Neural cell (in vitro differentiated cells): ENCODE results near the gene CASP6. TPM values are rescaled to one million over a fixed set of nuclear protein-coding genes. Genes with fewer than 3 reads are reported as not detected.

Experiments
- H2AFZ ChIP-seq: fragments of 200-600, 300-800 bp; sonication (generic), shearing (Covaris generic); 2 replicates; pipeline ENCODE4 v1.6.0; 2014; ENCODE audit warnings: low read depth, mild to moderate bottlenecking, antibody characterized with exemption, low read length, moderate library complexity
- H3F3A ChIP-seq: fragments of 200-600 bp; shearing (Covaris generic); 2 replicates; pipeline ENCODE4 v1.6.1; 2016; ENCODE audit warnings: mild to moderate bottlenecking, moderate library complexity, mixed read lengths, antibody characterized with exemption, low read length; ENCODE audit not compliant: insufficient read depth, poor library complexity, severe bottlenecking
- H3K27ac ChIP-seq: fragments of 200-600, 300-800 bp; sonication (generic), shearing (Covaris generic); 2 replicates; pipeline ENCODE4 v1.5.1; 2014; ENCODE audit warnings: mild to moderate bottlenecking, low read length, moderate library complexity
- H3K27me3 ChIP-seq: fragments of 300-800, 200-600 bp; sonication (generic), shearing (Covaris generic); 2 replicates; pipeline ENCODE4 v1.6.0; 2014; ENCODE audit warnings: mild to moderate bottlenecking, low read depth, low read length, moderate library complexity; ENCODE audit not compliant: insufficient read depth
- H3K36me3 ChIP-seq: fragments of 300-800, 200-600 bp; sonication (generic), shearing (Covaris generic); 2 replicates; pipeline ENCODE4 v1.5.1; 2014; ENCODE audit warnings: mild to moderate bottlenecking, antibody characterized with exemption, low read length, moderate library complexity; ENCODE audit not compliant: insufficient read depth
- H3K4me2 ChIP-seq: fragments of 300-800, 200-600 bp; sonication (generic), shearing (Covaris generic); 2 replicates; pipeline ENCODE4 v1.6.0; 2014; ENCODE audit warnings: mild to moderate bottlenecking, low read length
- H3K4me3 ChIP-seq: fragments of 300-800, 200-600 bp; sonication (generic), shearing (Covaris generic); 2 replicates; pipeline ENCODE4 v1.5.1; 2014; ENCODE audit warnings: mild to moderate bottlenecking, low read length, moderate library complexity
- H3K79me2 ChIP-seq: fragments of 200-600 bp; shearing (Covaris generic); replicated peaks from 2 replicates; pipeline ENCODE4 v1.6.0; 2014; ENCODE audit warnings: mild to moderate bottlenecking, low read length, moderate library complexity; ENCODE audit not compliant: insufficient read depth
- H3K9ac ChIP-seq: fragments of 300-800, 200-600 bp; sonication (generic), shearing (Covaris generic); 2 replicates; pipeline ENCODE4 v1.6.1; 2016; ENCODE audit warnings: mild to moderate bottlenecking, low read length, mixed read lengths
- H3K9me2 ChIP-seq: fragments of 200-600 bp; shearing (Covaris generic); 2 replicates; pipeline ENCODE4 v1.6.1; 2016; ENCODE audit warnings: mild to moderate bottlenecking, low read length, mixed read lengths; ENCODE audit not compliant: insufficient read depth
- H3K9me3 ChIP-seq: fragments of 200-600, 300-800 bp; sonication (generic), shearing (Covaris generic); 2 replicates; pipeline ENCODE4 v1.6.1; 2016; ENCODE audit warnings: mild to moderate bottlenecking, mixed run types, low read length, moderate library complexity, mixed read lengths
- H4K20me1 ChIP-seq: fragments of 200-600 bp; shearing (Covaris generic); 2 replicates; pipeline ENCODE4 v1.6.1; 2016; ENCODE audit warnings: mild to moderate bottlenecking, mixed run types; ENCODE audit not compliant: insufficient read depth
- EP300 ChIP-seq: fragments of 450-650 bp; conservative IDR thresholded peaks from 2 replicates; pipeline ENCODE4 v1.6.1; 2014; ENCODE audit warnings: antibody characterized with exemption, mild to moderate bottlenecking, moderate library complexity; ENCODE audit not compliant: poor library complexity, severe bottlenecking
- EZH2 ChIP-seq: fragments of 200-600, 300-800 bp; shearing (Covaris generic), sonication (generic); IDR thresholded peaks from 2 replicates; pipeline ENCODE4 v1.6.1; 2014; ENCODE audit warnings: antibody characterized with exemption, low read length, borderline replicate concordance, mild to moderate bottlenecking; ENCODE audit not compliant: insufficient read depth, poor library complexity, severe bottlenecking
- MXI1 ChIP-seq: fragments of 450-650 bp; conservative IDR thresholded peaks from 2 replicates; pipeline ENCODE4 v1.6.1; 2014; ENCODE audit warnings: antibody characterized with exemption, mild to moderate bottlenecking; ENCODE audit not compliant: poor library complexity, severe bottlenecking
- POLR2AphosphoS5 ChIP-seq: IDR thresholded peaks from 2 replicates; pipeline ENCODE4 v1.6.1; 2012
- RAD21 ChIP-seq: fragments of 450-650 bp; conservative IDR thresholded peaks from 2 replicates; pipeline ENCODE4 v1.6.1; 2014; ENCODE audit warnings: antibody characterized with exemption, mild to moderate bottlenecking, moderate library complexity
- REST ChIP-seq: IDR thresholded peaks from 2 replicates; pipeline ENCODE4 v1.6.1; 2012; ENCODE audit warnings: borderline replicate concordance
- SMC3 ChIP-seq: fragments of 450-650 bp; conservative IDR thresholded peaks from 2 replicates; pipeline ENCODE4 v1.6.1; 2014; ENCODE audit warnings: antibody characterized with exemption, mild to moderate bottlenecking, moderate library complexity; ENCODE audit not compliant: poor library complexity
- TAF1 ChIP-seq: IDR thresholded peaks from 2 replicates; pipeline ENCODE4 v1.6.1; 2012; ENCODE audit warnings: low read depth
- polyA plus RNA-seq: library from polyadenylated mRNA; depleted of rRNA; stranded (reverse); fragments of >200 nt; gene quantifications from 2 replicates; pipeline ENCODE4 v1.2.3, GENCODE V29; 2014
- TF ChIP-seq, protein P1 (sequence below): fragments of 450-650 bp; IDR thresholded peaks from 2 replicates; pipeline ENCODE4 v1.5.1; 2014; ENCODE audit warnings: antibody characterized with exemption, mild to moderate bottlenecking, moderate library complexity; ENCODE audit not compliant: poor library complexity, severe bottlenecking

CASP6 gene
- polyA plus RNA-seq, 1 donor from 2014 or later, result 5.1 TPM

DNA sequence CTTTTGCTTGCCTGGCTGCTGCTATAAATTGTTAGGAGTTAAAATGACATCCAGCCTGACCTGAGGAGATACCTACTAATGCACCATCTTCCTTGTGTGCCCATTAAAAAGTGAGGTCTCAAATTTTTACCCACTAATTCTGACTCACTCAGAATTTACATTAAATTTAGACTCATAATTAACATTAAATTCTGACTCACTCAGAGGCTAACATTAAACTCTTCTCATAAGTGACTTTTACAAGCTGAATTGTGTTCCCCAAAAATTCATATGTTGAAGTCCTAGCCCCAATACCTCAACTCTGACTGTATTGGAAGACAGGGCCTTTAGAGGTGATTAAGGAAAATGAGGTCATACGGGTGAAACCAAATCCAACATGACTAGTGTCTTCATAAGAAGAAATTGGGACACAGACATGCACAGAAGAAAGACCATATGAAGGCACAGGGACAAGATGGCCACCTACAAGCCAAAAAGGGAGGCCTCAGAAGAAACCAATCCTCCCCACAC, 11.8 kb downstream of the CASP6 start:
- Histone ChIP-seq H3F3A (no peaks in the 10 kb centered on the region), H3K36me3 (no peaks in the 10 kb centered on the region), H3K79me2 (no peaks in the 10 kb centered on the region), H3K4me3 (no peak overlapping the region), H3K9ac (no peak overlapping the region), H3K27me3 (no peaks in the 10 kb centered on the region), H2AFZ (no peak overlapping the region), H3K9me3 (no peaks in the 10 kb centered on the region), H4K20me1 (no peaks in the 10 kb centered on the region), H3K9me2 (no peaks in the 10 kb centered on the region), H3K27ac (no peak overlapping the region), H3K4me2 (no peak overlapping the region)
- no peak for TF ChIP-seq EP300
- no peak for TF ChIP-seq TAF1
- no peak for TF ChIP-seq MXI1
- TF ChIP-seq, protein P1, sequence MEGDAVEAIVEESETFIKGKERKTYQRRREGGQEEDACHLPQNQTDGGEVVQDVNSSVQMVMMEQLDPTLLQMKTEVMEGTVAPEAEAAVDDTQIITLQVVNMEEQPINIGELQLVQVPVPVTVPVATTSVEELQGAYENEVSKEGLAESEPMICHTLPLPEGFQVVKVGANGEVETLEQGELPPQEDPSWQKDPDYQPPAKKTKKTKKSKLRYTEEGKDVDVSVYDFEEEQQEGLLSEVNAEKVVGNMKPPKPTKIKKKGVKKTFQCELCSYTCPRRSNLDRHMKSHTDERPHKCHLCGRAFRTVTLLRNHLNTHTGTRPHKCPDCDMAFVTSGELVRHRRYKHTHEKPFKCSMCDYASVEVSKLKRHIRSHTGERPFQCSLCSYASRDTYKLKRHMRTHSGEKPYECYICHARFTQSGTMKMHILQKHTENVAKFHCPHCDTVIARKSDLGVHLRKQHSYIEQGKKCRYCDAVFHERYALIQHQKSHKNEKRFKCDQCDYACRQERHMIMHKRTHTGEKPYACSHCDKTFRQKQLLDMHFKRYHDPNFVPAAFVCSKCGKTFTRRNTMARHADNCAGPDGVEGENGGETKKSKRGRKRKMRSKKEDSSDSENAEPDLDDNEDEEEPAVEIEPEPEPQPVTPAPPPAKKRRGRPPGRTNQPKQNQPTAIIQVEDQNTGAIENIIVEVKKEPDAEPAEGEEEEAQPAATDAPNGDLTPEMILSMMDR, result no peak
- no peak for TF ChIP-seq SMC3
- TF ChIP-seq REST, result no peak
- TF ChIP-seq EZH2, result no peak
- TF ChIP-seq RAD21, result no peak

GRCh38 chr4:109690690-109691410, 12.4 kb downstream of the CASP6 start:
- no peaks in the 10 kb centered on the region for H3K9me2 ChIP-seq

More at GRCh38 chr4:109690690-109691410, 12.4 kb downstream of the CASP6 start:
- no peaks in the 10 kb centered on the region for H3F3A ChIP-seq
- H3K4me2 ChIP-seq, result no peak overlapping the region
- H3K27ac ChIP-seq, result no peak overlapping the region
- H3K79me2 ChIP-seq, result no peaks in the 10 kb centered on the region
- H3K9me3 ChIP-seq, result no peaks in the 10 kb centered on the region
- no peak overlapping the region for H3K4me3 ChIP-seq
- no peaks in the 10 kb centered on the region for H3K36me3 ChIP-seq
- no peaks in the 10 kb centered on the region for H4K20me1 ChIP-seq
- H3K9ac ChIP-seq, result no peak overlapping the region
- no peak for TF ChIP-seq POLR2AphosphoS5
- TF ChIP-seq MXI1, result no peak
- no peak for TF ChIP-seq EP300
- TF ChIP-seq REST, result no peak
- TF ChIP-seq EZH2, result no peak
- no peak for TF ChIP-seq SMC3
- no peak for TF ChIP-seq RAD21
- TF ChIP-seq, protein P1, result no peak
- no peak for TF ChIP-seq TAF1
- H3K27me3 ChIP-seq, result no peaks in the 10 kb centered on the region
- H2AFZ ChIP-seq, result no peak overlapping the region
